ENCODE measurements around the gene OSBP2.
"Not testable (repeated sequence)": the region's sequence is repeated elsewhere in the genome, so short reads cannot be mapped to it uniquely, and the experiment has no call there.

The OSBP2 gene

DNA sequence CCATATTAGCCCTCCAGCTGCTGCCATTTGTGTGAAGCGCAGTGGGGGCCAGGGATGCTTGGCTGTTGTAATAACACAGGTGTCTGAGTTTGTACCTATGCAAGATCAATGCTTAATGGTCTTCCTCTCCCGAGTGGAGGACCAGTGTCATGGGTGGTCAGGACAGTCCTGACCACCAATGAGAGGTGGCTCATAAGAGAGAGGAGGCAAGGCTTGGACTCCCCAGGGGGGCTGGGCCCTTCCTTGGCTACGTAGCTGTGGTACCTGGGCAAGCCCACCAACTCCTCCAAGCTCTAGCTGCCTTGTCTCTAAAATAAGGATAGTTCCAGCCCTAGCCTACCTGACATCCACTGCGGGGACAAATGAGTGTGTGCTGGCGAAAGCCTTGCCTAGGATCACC lies 79.2 kb downstream of the OSBP2 start:
- TF ChIP-seq CTCF (IDR thresholded peaks at IDR 0.05; ENCODE audit: insufficient read depth, low read depth, low read length, missing control alignments), result no peak
- no peak for DNase-seq (ENCODE audit: low read depth)

GRCh38 chr22:30774566-30774965 lies 79.9 kb downstream of the OSBP2 start:
- no peak for DNase-seq (ENCODE audit: low read depth)
- no peak for TF ChIP-seq CTCF (IDR thresholded peaks at IDR 0.05; ENCODE audit: insufficient read depth, low read depth, low read length, missing control alignments)
- no peak overlapping the region for H3K4me3 ChIP-seq (ENCODE audit: low read depth, low read length)

More for the DNA sequence above, 79.2 kb downstream of the OSBP2 start:
- H3K4me3 ChIP-seq (ENCODE audit: low read depth, low read length), result no peak overlapping the region

DNA sequence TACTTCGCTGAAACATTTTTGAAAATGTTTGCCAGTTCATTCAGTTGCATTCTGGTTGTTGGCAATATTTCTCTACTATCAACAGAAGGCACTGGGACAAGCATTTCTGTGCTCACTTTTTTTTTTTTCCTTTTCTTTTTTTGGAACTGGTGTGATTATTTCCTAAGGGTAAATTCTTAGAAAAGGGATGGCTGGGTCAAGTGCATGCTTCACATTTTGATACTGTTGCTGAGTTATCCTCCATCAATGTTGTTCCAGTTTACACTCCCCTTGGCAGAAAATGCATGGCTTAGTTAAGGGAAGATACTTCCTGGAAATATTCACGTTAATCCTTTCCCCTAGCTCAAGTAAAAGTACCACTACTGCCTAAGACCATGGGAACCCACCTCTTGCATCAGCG lies 81.8 kb downstream of the OSBP2 start:
- no peak for DNase-seq (ENCODE audit: low read depth)
- TF ChIP-seq CTCF (IDR thresholded peaks at IDR 0.05; ENCODE audit: insufficient read depth, low read depth, low read length, missing control alignments), result no peak
- H3K4me3 ChIP-seq (ENCODE audit: low read depth, low read length), result no peak overlapping the region

DNA sequence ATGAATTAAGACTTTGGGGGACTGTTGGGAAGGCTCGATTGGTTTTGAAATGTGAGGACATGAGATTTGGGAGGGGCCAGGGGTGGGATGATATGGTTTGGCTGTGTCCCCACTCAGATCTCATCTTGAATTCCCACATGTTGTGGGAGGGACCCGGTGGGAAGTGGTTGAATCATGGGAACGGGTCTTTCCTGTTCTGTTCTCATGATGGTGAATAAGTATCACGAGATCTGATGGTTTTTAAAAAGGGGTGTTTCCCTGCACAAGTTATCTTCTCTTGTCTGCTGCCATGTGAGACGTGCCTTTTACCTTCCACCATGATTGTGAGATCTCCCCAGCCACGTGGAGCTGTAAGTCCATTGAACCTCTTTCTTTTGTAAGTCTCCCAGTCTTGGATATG lies 82.5 kb downstream of the OSBP2 start:
- H3K4me3 ChIP-seq (ENCODE audit: low read depth, low read length); DNase-seq (ENCODE audit: low read depth): not testable (repeated sequence)

DNA sequence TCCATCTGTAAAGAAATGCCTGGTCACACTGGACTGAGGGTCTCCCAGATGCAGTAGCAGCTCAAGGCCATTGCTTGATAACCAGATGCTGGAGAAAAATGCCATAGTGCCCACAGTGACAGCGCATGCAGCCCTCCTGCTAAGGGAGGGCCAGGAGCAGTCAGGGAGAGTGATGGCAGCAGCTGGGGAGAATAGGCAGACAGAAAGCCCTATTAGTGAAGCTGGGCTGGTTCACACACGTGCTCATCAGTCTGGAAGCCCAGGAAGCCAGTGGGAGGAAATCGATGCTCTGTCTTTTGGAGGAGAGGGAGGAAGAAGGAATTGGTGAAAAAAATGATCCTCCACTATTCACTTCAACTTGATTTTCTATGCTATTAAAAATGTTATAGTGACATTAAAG lies 82.9 kb downstream of the OSBP2 start:
- no peak for TF ChIP-seq CTCF (IDR thresholded peaks at IDR 0.05; ENCODE audit: insufficient read depth, low read depth, low read length, missing control alignments)
- DNase-seq (ENCODE audit: low read depth), result no peak
- H3K4me3 ChIP-seq (ENCODE audit: low read depth, low read length), result no peak overlapping the region

GRCh38 chr22:30778261-30778660 lies 83.6 kb downstream of the OSBP2 start:
- TF ChIP-seq CTCF (IDR thresholded peaks at IDR 0.05; ENCODE audit: insufficient read depth, low read depth, low read length, missing control alignments), result no peak
- DNase-seq (ENCODE audit: low read depth), result no peak
- H3K4me3 ChIP-seq (ENCODE audit: low read depth, low read length), result no peak overlapping the region

- H3K4me3 ChIP-seq (ENCODE audit: low read depth, low read length), result no peak overlapping the region
- DNase-seq (ENCODE audit: low read depth), result no peak
- TF ChIP-seq CTCF (IDR thresholded peaks at IDR 0.05; ENCODE audit: insufficient read depth, low read depth, low read length, missing control alignments), result no peak
Measured at GRCh38 chr22:30780026-30780425, 85.4 kb downstream of the OSBP2 start.
